ENCODE results near the gene SIGLEC1. TPM values are rescaled to one million over a fixed set of nuclear protein-coding genes. Genes with fewer than 3 reads are reported as not detected.

SIGLEC1 gene
- total RNA-seq, 2 donors from 2014 or later, result 0.10 to 0.13 TPM

GRCh38 chr20:3697588-3698305, 14.7 kb downstream of the SIGLEC1 start:
- Mint-ChIP-seq H3K4me3 (no peak overlapping the region), H3K27ac (no peak overlapping the region)

GRCh38 chr20:3696745-3697587, 15.4 kb downstream of the SIGLEC1 start:
- DNase-seq, result no peak
- no peaks in the 10 kb centered on the region for H3K4me1 Mint-ChIP-seq
- ATAC-seq, result no peak
- H3K9me3 ChIP-seq (ENCODE audit: control insufficient read depth, low read length, poor library complexity, severe bottlenecking), result peaks cover 3% of the 10 kb centered on the region
- H3K27ac Mint-ChIP-seq, result no peak overlapping the region
- H3K27me3 Mint-ChIP-seq, result no peaks in the 10 kb centered on the region
- no peaks in the 10 kb centered on the region for H3K36me3 Mint-ChIP-seq (ENCODE audit: low read depth)
- no peak overlapping the region for H3K4me3 Mint-ChIP-seq

More at GRCh38 chr20:3697588-3698305, 14.7 kb downstream of the SIGLEC1 start:
- Mint-ChIP-seq H3K27me3 (no peaks in the 10 kb centered on the region), H3K36me3 (ENCODE audit: low read depth) (no peaks in the 10 kb centered on the region), H3K4me1 (no peaks in the 10 kb centered on the region)
- DNase-seq (no peak), ATAC-seq (no peak)
- peaks cover 3% of the 10 kb centered on the region for H3K9me3 ChIP-seq (ENCODE audit: control insufficient read depth, low read length, poor library complexity, severe bottlenecking)

GRCh38 chr20:3696200-3696599, 16.2 kb downstream of the SIGLEC1 start:
- Mint-ChIP-seq H3K36me3 (ENCODE audit: low read depth) (no peaks in the 10 kb centered on the region), H3K4me1 (no peaks in the 10 kb centered on the region), H3K4me3 (no peak overlapping the region), H3K27ac (no peak overlapping the region), H3K27me3 (no peaks in the 10 kb centered on the region)
- ATAC-seq (no peak), DNase-seq (no peak)
- H3K9me3 ChIP-seq (ENCODE audit: control insufficient read depth, low read length, poor library complexity, severe bottlenecking), result peaks cover 3% of the 10 kb centered on the region

DNA sequence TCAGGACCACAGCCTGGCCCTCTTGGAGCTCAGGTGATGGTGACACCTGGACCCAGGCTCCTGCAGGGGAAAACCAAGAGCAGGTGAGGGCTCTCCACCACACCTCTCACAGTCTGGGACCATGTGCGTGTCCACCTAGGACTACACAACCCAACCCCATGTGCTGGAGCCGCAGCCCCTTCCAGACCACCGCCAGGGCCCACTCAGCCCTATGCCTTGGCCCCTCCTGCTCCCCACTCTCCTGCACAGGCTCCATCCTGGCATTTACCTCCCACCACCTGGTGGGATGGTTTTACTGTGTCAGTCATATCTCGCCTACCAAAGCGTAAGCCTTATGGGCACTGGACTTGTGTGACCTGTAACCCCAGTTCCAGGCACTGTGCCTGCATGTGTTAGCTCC, 17.5 kb downstream of the SIGLEC1 start:
- no peaks in the 10 kb centered on the region for H3K27me3 Mint-ChIP-seq

GRCh38 chr20:3693376-3693775, 19.0 kb downstream of the SIGLEC1 start:
- Mint-ChIP-seq H3K27ac (no peak overlapping the region), H3K4me1 (no peaks in the 10 kb centered on the region), H3K27me3 (no peaks in the 10 kb centered on the region), H3K36me3 (ENCODE audit: low read depth) (no peaks in the 10 kb centered on the region), H3K4me3 (no peak overlapping the region)
- H3K9me3 ChIP-seq (ENCODE audit: control insufficient read depth, low read length, poor library complexity, severe bottlenecking), result peaks cover 3% of the 10 kb centered on the region
- ATAC-seq (no peak), DNase-seq (no peak)

More for the DNA sequence above, 17.5 kb downstream of the SIGLEC1 start:
- peaks cover 3% of the 10 kb centered on the region for H3K9me3 ChIP-seq (ENCODE audit: control insufficient read depth, low read length, poor library complexity, severe bottlenecking)
- H3K4me1 Mint-ChIP-seq, result no peaks in the 10 kb centered on the region
- no peaks in the 10 kb centered on the region for H3K36me3 Mint-ChIP-seq (ENCODE audit: low read depth)
- DNase-seq, result no peak
- H3K4me3 Mint-ChIP-seq, result no peak overlapping the region
- H3K27ac Mint-ChIP-seq, result no peak overlapping the region
- ATAC-seq, result no peak

GRCh38 chr20:3692706-3693294, 19.6 kb downstream of the SIGLEC1 start:
- no peak for ATAC-seq

GRCh38 chr20:3691897-3692296, 20.5 kb downstream of the SIGLEC1 start:
- H3K9me3 ChIP-seq (ENCODE audit: control insufficient read depth, low read length, poor library complexity, severe bottlenecking), result peaks cover 3% of the 10 kb centered on the region
- peaks cover 13% of the 10 kb centered on the region for H3K27me3 Mint-ChIP-seq
- peaks cover 2% of the 10 kb centered on the region for H3K36me3 Mint-ChIP-seq (ENCODE audit: low read depth)
- H3K4me1 Mint-ChIP-seq, result no peaks in the 10 kb centered on the region
- H3K4me3 Mint-ChIP-seq, result no peak overlapping the region
- H3K27ac Mint-ChIP-seq, result no peak overlapping the region
- DNase-seq, result no peak
- ATAC-seq, result no peak

More at GRCh38 chr20:3692706-3693294, 19.6 kb downstream of the SIGLEC1 start:
- Mint-ChIP-seq H3K27me3 (peaks cover 4% of the 10 kb centered on the region), H3K27ac (no peak overlapping the region), H3K4me3 (no peak overlapping the region), H3K36me3 (ENCODE audit: low read depth) (peaks cover 1% of the 10 kb centered on the region), H3K4me1 (no peaks in the 10 kb centered on the region)
- peaks cover 3% of the 10 kb centered on the region for H3K9me3 ChIP-seq (ENCODE audit: control insufficient read depth, low read length, poor library complexity, severe bottlenecking)
- no peak for DNase-seq

DNA sequence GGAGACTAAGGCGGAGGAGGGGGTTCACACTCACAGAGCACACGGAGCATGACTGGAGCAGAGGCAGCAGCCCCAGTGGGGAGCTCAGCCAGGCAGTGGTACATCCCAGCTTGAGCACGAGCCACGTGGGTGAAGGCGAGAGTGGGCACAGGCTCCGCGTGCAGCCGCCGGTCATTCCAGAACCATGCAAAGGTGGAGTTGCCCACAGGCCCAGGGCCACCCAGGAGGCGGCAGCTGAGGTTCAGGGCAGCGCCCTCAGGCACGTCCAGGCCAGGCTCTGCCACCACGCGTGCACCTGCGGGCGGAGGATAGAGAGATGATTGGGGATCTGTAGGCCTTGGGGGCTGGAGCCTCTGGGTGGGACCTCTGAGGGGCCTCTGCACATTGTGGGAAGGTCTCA, 21.1 kb downstream of the SIGLEC1 start:
- Mint-ChIP-seq H3K4me1 (no peaks in the 10 kb centered on the region), H3K27ac (no peak overlapping the region)
- ATAC-seq, result no peak

DNA sequence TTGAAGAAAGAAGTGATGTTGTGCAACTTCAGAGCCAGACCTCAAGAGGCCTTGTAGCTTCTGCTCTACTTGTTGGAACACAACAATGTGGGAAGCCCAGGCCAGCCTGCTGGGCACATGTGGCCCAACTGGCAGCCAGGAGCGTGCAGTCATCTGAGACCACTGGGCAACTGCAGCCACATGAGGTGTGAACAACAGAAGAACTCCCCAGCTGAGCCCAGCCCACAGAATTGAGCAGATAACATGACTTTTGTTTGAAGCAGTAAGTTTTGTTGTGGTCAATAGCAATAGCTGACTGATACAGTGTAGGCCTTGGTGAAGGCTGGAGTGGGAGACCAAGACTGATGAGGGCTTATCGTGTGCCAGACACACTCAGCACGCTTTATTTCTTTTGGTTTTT, 22.0 kb downstream of the SIGLEC1 start:
- Mint-ChIP-seq H3K27ac (no peak overlapping the region), H3K36me3 (ENCODE audit: low read depth) (peaks cover 2% of the 10 kb centered on the region)

More for the DNA sequence above, 21.1 kb downstream of the SIGLEC1 start:
- no peak overlapping the region for H3K4me3 Mint-ChIP-seq
- H3K27me3 Mint-ChIP-seq, result peaks cover 19% of the 10 kb centered on the region
- peaks cover 2% of the 10 kb centered on the region for H3K9me3 ChIP-seq (ENCODE audit: control insufficient read depth, low read length, poor library complexity, severe bottlenecking)
- no peak for DNase-seq
- peaks cover 2% of the 10 kb centered on the region for H3K36me3 Mint-ChIP-seq (ENCODE audit: low read depth)

DNA sequence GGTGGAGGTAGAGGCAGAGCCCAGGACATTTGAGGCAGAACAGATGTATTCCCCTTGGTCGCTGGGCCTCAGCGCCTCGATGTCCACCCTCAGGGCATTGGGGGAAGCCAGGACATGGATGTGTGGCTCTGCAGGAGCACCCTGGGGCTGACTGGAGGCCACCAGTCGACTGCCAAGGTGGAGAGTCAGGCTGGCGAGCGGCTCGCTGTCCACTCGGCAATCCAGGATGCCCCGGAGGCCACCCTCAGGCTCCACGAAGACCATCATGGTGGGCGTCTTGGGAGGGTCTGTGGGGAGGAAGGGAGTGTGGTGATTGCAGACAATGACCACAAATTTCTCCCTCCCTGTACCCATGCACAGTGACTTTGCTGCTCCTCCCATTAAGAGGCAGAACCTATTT, 22.4 kb downstream of the SIGLEC1 start:
- Mint-ChIP-seq H3K27ac (no peak overlapping the region), H3K4me1 (no peaks in the 10 kb centered on the region), H3K27me3 (peaks cover 32% of the 10 kb centered on the region), H3K4me3 (no peak overlapping the region), H3K36me3 (ENCODE audit: low read depth) (peaks cover 2% of the 10 kb centered on the region)
- no peaks in the 10 kb centered on the region for H3K9me3 ChIP-seq (ENCODE audit: control insufficient read depth, low read length, poor library complexity, severe bottlenecking)
- no peak for ATAC-seq
- DNase-seq, result no peak

More for the DNA sequence above, 22.0 kb downstream of the SIGLEC1 start:
- ATAC-seq (no peak), DNase-seq (no peak)
- H3K9me3 ChIP-seq (ENCODE audit: control insufficient read depth, low read length, poor library complexity, severe bottlenecking), result no peaks in the 10 kb centered on the region
- no peak overlapping the region for H3K4me3 Mint-ChIP-seq
- H3K27me3 Mint-ChIP-seq, result peaks cover 27% of the 10 kb centered on the region
- H3K4me1 Mint-ChIP-seq, result no peaks in the 10 kb centered on the region

GRCh38 chr20:3687655-3688054, 24.7 kb downstream of the SIGLEC1 start:
- Mint-ChIP-seq H3K27me3 (peaks cover 48% of the 10 kb centered on the region), H3K4me1 (no peaks in the 10 kb centered on the region), H3K27ac (no peak overlapping the region), H3K36me3 (ENCODE audit: low read depth) (peaks cover 2% of the 10 kb centered on the region), H3K4me3 (no peak overlapping the region)
- DNase-seq (no peak), ATAC-seq (no peak)
- H3K9me3 ChIP-seq (ENCODE audit: control insufficient read depth, low read length, poor library complexity, severe bottlenecking), result no peaks in the 10 kb centered on the region

DNA sequence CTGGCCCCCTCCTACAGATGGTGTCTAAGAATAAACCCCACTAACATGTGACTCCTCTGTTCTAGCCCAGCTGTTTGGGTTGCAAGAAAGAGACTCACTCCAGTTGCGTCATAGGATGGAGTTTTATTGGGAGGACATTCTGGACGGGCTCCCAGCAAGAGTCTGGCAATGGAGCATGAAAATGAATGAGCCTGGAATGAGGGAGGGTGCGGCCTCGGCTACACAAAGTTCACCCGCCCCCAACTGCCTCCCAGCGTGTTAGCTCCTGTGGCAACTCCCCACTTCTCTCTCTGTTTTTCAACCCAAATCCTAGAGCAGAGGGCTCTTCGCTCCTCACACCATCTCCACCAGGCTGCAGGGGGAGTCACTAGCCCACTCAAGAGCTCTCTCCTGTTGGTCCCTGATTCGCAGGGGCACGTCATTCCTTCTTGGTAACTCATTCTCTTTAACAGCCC, 25.5 kb downstream of the SIGLEC1 start:
- Mint-ChIP-seq H3K36me3 (ENCODE audit: low read depth) (peaks cover 2% of the 10 kb centered on the region), H3K4me3 (no peak overlapping the region), H3K4me1 (no peaks in the 10 kb centered on the region), H3K27ac (no peak overlapping the region), H3K27me3 (peaks cover 48% of the 10 kb centered on the region)
- DNase-seq (no peak), ATAC-seq (no peak)
- no peaks in the 10 kb centered on the region for H3K9me3 ChIP-seq (ENCODE audit: control insufficient read depth, low read length, poor library complexity, severe bottlenecking)

DNA sequence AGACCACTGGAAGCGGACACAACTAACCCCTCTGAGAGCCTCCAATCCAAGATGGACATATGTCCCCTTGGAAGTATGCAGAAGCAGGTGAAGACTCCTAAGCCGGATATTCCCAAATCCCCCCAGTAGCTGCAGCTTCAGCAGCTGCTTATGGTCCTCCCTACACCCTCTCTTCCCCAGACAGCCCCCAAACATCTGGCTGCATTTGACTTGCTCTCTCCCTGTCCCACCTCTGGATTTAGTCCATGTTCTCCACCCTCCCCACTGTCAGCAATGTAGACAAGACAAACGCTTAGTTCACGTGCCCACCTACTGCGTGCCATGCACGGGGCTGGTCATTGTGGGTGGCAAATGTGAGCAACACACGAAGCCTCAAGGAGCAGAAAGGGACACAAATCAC, 26.0 kb downstream of the SIGLEC1 start:
- Mint-ChIP-seq H3K27me3 (peaks cover 49% of the 10 kb centered on the region), H3K4me1 (no peaks in the 10 kb centered on the region), H3K27ac (no peak overlapping the region), H3K4me3 (no peak overlapping the region), H3K36me3 (ENCODE audit: low read depth) (peaks cover 2% of the 10 kb centered on the region)
- no peak for DNase-seq
- no peak for ATAC-seq
- no peaks in the 10 kb centered on the region for H3K9me3 ChIP-seq (ENCODE audit: control insufficient read depth, low read length, poor library complexity, severe bottlenecking)

Data from T-helper 17 cell (primary cell).